ENCODE results near the gene TMBIM6. TPM values are rescaled to one million over a fixed set of nuclear protein-coding genes. Genes with fewer than 3 reads are reported as not detected.

Gene TMBIM6
- polyA plus RNA-seq, 1 of the 3 experiments (the other 2 are of a cell fraction) = 290 TPM

DNA sequence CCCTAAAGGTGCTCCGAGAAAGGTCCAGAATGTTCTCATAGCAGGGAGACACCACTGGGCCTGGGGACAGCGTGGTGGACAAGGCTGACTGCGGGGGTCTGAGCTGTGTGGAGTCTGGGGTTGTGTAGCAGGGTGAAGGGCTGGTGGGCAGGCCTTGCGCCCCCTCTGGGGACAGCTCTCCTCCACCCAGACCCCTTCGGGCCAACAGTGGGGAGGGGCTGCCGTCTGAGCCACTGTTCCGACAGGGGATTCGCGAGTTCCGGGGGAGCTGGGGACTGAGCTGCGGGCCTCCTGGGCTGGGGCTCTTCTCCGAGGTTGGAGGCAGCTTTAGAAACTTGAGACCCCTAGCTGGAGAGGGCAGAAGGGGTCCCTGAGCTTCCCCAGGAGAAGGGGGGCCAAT, 54.8 kb downstream of the TMBIM6 start:
- WGBS (ENCODE audit: low lambda C conversion rate) = 98% methylated on average over 9 of the region's 12 CpGs
- no peak overlapping the region for H3K27ac ChIP-seq (ENCODE audit: low read depth in 2 of 2, low read length in 1 of 2)
- H3K4me1 ChIP-seq (ENCODE audit: control insufficient read depth in 1 of 2, insufficient read depth in 2 of 2, low read depth in 1 of 2, low read length in 1 of 2) = no peaks in the 10 kb centered on the region
- H3K79me2 ChIP-seq (ENCODE audit: insufficient read depth) = no peaks in the 10 kb centered on the region
- no peak for TF ChIP-seq TCF12 (IDR thresholded peaks at IDR 0.05)
- TF ChIP-seq USF2 (IDR thresholded peaks at IDR 0.05; ENCODE audit: borderline replicate concordance, low read depth, low read length) = no peak
- TF ChIP-seq, protein P1, sequence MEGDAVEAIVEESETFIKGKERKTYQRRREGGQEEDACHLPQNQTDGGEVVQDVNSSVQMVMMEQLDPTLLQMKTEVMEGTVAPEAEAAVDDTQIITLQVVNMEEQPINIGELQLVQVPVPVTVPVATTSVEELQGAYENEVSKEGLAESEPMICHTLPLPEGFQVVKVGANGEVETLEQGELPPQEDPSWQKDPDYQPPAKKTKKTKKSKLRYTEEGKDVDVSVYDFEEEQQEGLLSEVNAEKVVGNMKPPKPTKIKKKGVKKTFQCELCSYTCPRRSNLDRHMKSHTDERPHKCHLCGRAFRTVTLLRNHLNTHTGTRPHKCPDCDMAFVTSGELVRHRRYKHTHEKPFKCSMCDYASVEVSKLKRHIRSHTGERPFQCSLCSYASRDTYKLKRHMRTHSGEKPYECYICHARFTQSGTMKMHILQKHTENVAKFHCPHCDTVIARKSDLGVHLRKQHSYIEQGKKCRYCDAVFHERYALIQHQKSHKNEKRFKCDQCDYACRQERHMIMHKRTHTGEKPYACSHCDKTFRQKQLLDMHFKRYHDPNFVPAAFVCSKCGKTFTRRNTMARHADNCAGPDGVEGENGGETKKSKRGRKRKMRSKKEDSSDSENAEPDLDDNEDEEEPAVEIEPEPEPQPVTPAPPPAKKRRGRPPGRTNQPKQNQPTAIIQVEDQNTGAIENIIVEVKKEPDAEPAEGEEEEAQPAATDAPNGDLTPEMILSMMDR (IDR thresholded peaks at IDR 0.05) = no peak
- TF ChIP-seq, protein P2, sequence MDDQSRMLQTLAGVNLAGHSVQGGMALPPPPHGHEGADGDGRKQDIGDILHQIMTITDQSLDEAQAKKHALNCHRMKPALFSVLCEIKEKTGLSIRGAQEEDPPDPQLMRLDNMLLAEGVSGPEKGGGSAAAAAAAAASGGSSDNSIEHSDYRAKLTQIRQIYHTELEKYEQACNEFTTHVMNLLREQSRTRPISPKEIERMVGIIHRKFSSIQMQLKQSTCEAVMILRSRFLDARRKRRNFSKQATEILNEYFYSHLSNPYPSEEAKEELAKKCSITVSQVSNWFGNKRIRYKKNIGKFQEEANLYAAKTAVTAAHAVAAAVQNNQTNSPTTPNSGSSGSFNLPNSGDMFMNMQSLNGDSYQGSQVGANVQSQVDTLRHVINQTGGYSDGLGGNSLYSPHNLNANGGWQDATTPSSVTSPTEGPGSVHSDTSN (IDR thresholded peaks at IDR 0.05) = no peak
- no peak for TF ChIP-seq JUND (IDR thresholded peaks at IDR 0.05)
- no peak for TF ChIP-seq FOXJ3 (CRISPR knock-in tag; IDR thresholded peaks at IDR 0.05)
- TF ChIP-seq, protein P3, sequence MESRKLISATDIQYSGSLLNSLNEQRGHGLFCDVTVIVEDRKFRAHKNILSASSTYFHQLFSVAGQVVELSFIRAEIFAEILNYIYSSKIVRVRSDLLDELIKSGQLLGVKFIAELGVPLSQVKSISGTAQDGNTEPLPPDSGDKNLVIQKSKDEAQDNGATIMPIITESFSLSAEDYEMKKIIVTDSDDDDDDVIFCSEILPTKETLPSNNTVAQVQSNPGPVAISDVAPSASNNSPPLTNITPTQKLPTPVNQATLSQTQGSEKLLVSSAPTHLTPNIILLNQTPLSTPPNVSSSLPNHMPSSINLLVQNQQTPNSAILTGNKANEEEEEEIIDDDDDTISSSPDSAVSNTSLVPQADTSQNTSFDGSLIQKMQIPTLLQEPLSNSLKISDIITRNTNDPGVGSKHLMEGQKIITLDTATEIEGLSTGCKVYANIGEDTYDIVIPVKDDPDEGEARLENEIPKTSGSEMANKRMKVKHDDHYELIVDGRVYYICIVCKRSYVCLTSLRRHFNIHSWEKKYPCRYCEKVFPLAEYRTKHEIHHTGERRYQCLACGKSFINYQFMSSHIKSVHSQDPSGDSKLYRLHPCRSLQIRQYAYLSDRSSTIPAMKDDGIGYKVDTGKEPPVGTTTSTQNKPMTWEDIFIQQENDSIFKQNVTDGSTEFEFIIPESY (IDR thresholded peaks at IDR 0.05; ENCODE audit: borderline replicate concordance, low read depth) = no peak
- TF ChIP-seq MEF2A (IDR thresholded peaks at IDR 0.05; ENCODE audit: borderline replicate concordance, low read depth) = no peak
- no peak for TF ChIP-seq RXRA (IDR thresholded peaks at IDR 0.05; ENCODE audit: borderline replicate concordance, low read depth)
- no peak for TF ChIP-seq MXI1 (IDR thresholded peaks at IDR 0.05; ENCODE audit: low read depth, low read length)
- no peak for TF ChIP-seq RCOR1 (IDR thresholded peaks at IDR 0.05; ENCODE audit: low read length)
- no peak for TF ChIP-seq FOXM1 (IDR thresholded peaks at IDR 0.05; ENCODE audit: low read depth)
- no peak for TF ChIP-seq NRF1 (IDR thresholded peaks at IDR 0.05; ENCODE audit: low read depth, low read length)
- no peak for TF ChIP-seq REST (IDR thresholded peaks at IDR 0.05; ENCODE audit: low read depth, low read length)
- no peak for TF ChIP-seq YY1 (IDR thresholded peaks at IDR 0.05; ENCODE audit: low read depth)
- no peak for TF ChIP-seq MAX (IDR thresholded peaks at IDR 0.05; ENCODE audit: low read depth)
- ChIA-PET CTCF (interaction anchor here (1.3 to 2.2 kb wide), 4 partner anchors 18 to 171 kb away, joined by 5 to 10 read pairs (median 6); no protein-coding TSS in a partner anchor), POLR2A (no interaction called here)
- no peaks in the 10 kb centered on the region for H4K20me1 ChIP-seq (ENCODE audit: insufficient read depth)
- no peak overlapping the region for H3K4me2 ChIP-seq
- H3K9ac ChIP-seq = no peak overlapping the region
- peaks cover 0 to 59% of the 10 kb centered on the region in 2 experiments for H3K36me3 ChIP-seq (replicated peaks in 1 of 2; ENCODE audit: control insufficient read depth in 1 of 2, insufficient read depth in 2 of 2, low read length in 1 of 2)
- no peaks in the 10 kb centered on the region for H3K9me2 ChIP-seq
- no peaks in the 10 kb centered on the region for H3K9me3 ChIP-seq
- H3K27me3 ChIP-seq (ENCODE audit: insufficient read depth) = no peaks in the 10 kb centered on the region
- no peaks in the 10 kb centered on the region for H3F3A ChIP-seq (replicated peaks; ENCODE audit: insufficient read depth)
- no peak for DNase-seq
- no peak overlapping the region for H3K4me3 ChIP-seq (ENCODE audit: low read depth in 2 of 2, low read length in 1 of 2)
- H2AFZ ChIP-seq (ENCODE audit: low read depth) = no peak overlapping the region

Measured in SK-N-SH (cell line).